B cell (primary cell): ENCODE data around the gene ISCU. TPM values are rescaled to one million over a fixed set of nuclear protein-coding genes. Genes with fewer than 3 reads are reported as not detected.

Source experiments
- ATAC-seq: fragments of 200-7000 bp; cut with Tn5 transposase; one replicate; pipeline ENCODE4 v1.10.0; 2021; ENCODE audit warnings: low read depth, mild to moderate bottlenecking, moderate number of reproducible peaks, moderate library complexity
- CTCF ChIA-PET: fragments of 350-600 bp; sonication (Branson Sonifier 250); formaldehyde crosslinking; loops from one replicate; lab custom pipeline; 2021; ENCODE audit warnings: antibody characterized with exemption, inconsistent platforms; lab: Charles Lee
- POLR2A ChIA-PET: fragments of 350-600 bp; sonication (Branson Sonifier 250); formaldehyde crosslinking; loops from one replicate; lab custom pipeline; 2021; ENCODE audit warnings: antibody characterized with exemption; lab: Charles Lee
- DNase-seq: peaks from one replicate; pipeline ENCODE4 v3.0.0; 2013
- H2AFZ ChIP-seq: 2 replicates; pipeline ENCODE4 v1.6.1; 2012; ENCODE audit warnings: mild to moderate bottlenecking, low read depth, low read length; ENCODE audit not compliant: insufficient read depth, poor library complexity, severe bottlenecking
- H3K27ac ChIP-seq, 2 donors: 1 replicate in 1 of 2; 2 replicates in 1 of 2; pipeline ENCODE4 v1.5.1; 2012 to 2013; ENCODE audit warnings: low read length in 2 of 2, mild to moderate bottlenecking in 2 of 2, moderate library complexity in 1 of 2
- H3K27me3 ChIP-seq, 4 experiments: fragments of 200-600 bp in 1 of 4; sonication (generic) in 1 of 4; replicated peaks in 1 of 4; 1 replicate in 2 of 4; 2 replicates in 2 of 4; pipeline versions ENCODE4 v1.6.1 to v1.7.0; 2013 to 2016; ENCODE audit warnings: low read length in 3 of 4, mild to moderate bottlenecking in 2 of 4, mixed read lengths in 1 of 4, moderate library complexity in 1 of 4; ENCODE audit not compliant: insufficient read depth in 4 of 4, control insufficient read depth in 3 of 4; ENCODE audit errors: control extremely low read depth in 1 of 4
- H3K36me3 ChIP-seq, 2 experiments: replicated peaks in 1 of 2; 1 replicate in 1 of 2; 2 replicates in 1 of 2; pipeline versions ENCODE4 v1.6.1 to v1.7.1; 2013; ENCODE audit warnings: low read length in 1 of 2; ENCODE audit not compliant: insufficient read depth in 2 of 2, control insufficient read depth in 1 of 2; ENCODE audit errors: control extremely low read depth in 1 of 2, extremely low read depth in 1 of 2
- H3K4me1 ChIP-seq, 2 donors: fragments of 200-600 bp in 1 of 2; sonication (generic) in 1 of 2; 1 replicate in 1 of 2; 2 replicates in 1 of 2; pipeline versions ENCODE4 v1.5.1 to v1.6.1; 2013 to 2017; ENCODE audit warnings: low read length in 2 of 2; ENCODE audit not compliant: control insufficient read depth in 2 of 2, insufficient read depth in 2 of 2
- H3K4me2 ChIP-seq: replicated peaks from 2 replicates; pipeline ENCODE3; 2012; ENCODE audit warnings: mild to moderate bottlenecking, low read depth, low read length; ENCODE audit not compliant: poor library complexity, severe bottlenecking
- H3K4me3 ChIP-seq, 5 experiments: fragments of 200-600 bp in 1 of 5; sonication (generic) in 1 of 5; 1 replicate in 3 of 5; 2 replicates in 2 of 5; pipeline versions ENCODE4 v1.5.1 to v1.7.0; 2011 to 2016; ENCODE audit warnings: low read length in 4 of 5, mild to moderate bottlenecking in 4 of 5, low read depth in 2 of 5, control low read depth in 1 of 5, moderate library complexity in 1 of 5; ENCODE audit not compliant: insufficient read depth in 1 of 5; ENCODE audit errors: control extremely low read depth in 1 of 5, extremely low read depth in 1 of 5
- H3K79me2 ChIP-seq: fragments of 200-600 bp; sonication (generic); one replicate; pipeline ENCODE4 v1.6.0; 2016; ENCODE audit warnings: low read length; ENCODE audit not compliant: control insufficient read depth, insufficient read depth
- H3K9ac ChIP-seq: fragments of 200-600 bp; sonication (generic); 2 replicates; pipeline ENCODE4 v1.6.1; 2017; ENCODE audit warnings: mild to moderate bottlenecking, low read length, moderate library complexity
- H3K9me3 ChIP-seq, 3 donors: one replicate each; pipeline versions ENCODE4 v1.6.1 to v1.7.1; 2013; ENCODE audit warnings: low read length in 2 of 3; ENCODE audit not compliant: control insufficient read depth in 2 of 3, insufficient read depth in 1 of 3; ENCODE audit errors: control extremely low read depth in 1 of 3
- H4K20me1 ChIP-seq: 2 replicates; pipeline ENCODE4 v1.6.0; 2012; ENCODE audit warnings: mild to moderate bottlenecking, low read length; ENCODE audit not compliant: insufficient read depth, control insufficient read depth, poor library complexity, severe bottlenecking
- H3K27ac Mint-ChIP-seq: one replicate; pipeline ENCODE4 v1.8.0; 2021; ENCODE audit warnings: mixed read lengths
- H3K27me3 Mint-ChIP-seq: one replicate; pipeline ENCODE4 v1.8.0; 2021; ENCODE audit warnings: mixed read lengths
- H3K4me1 Mint-ChIP-seq: one replicate; pipeline ENCODE4 v1.8.0; 2021; ENCODE audit warnings: mixed read lengths
- H3K4me3 Mint-ChIP-seq: one replicate; pipeline ENCODE4 v1.8.0; 2021; ENCODE audit warnings: mixed read lengths
- H3K9me3 Mint-ChIP-seq: one replicate; pipeline ENCODE4 v1.8.0; 2022; ENCODE audit warnings: mixed read lengths; ENCODE audit not compliant: insufficient read depth
- EZH2 ChIP-seq: IDR thresholded peaks from 2 replicates; pipeline ENCODE4 v1.6.1; 2012; ENCODE audit warnings: borderline replicate concordance, low read depth, mild to moderate bottlenecking, moderate library complexity, low read length; ENCODE audit not compliant: insufficient read depth, poor library complexity, severe bottlenecking
- WGBS: methylation state at CpG from one replicate; pipeline ENCODE4 v1.1.5; 2013; ENCODE audit warnings: missing lambda C conversion rate; ENCODE audit not compliant: insufficient coverage; 5-methylcytosine and 5-hydroxymethylcytosine counted together
- intact Hi-C: fragments of 100-400 bp; cut with micrococcal nuclease; formaldehyde crosslinking; loops from one replicate; pipeline ENCODE4 v1.10.0; 2022
- polyA plus RNA-seq: library from polyadenylated mRNA; depleted of rRNA; stranded (reverse); fragments of >200 nt; gene quantifications from 2 replicates; pipeline ENCODE4 v1.2.3, GENCODE V29; 2012
- total RNA-seq, 2 donors: library from RNA; stranded (reverse); fragments of 120-200 nt in 1 of 2; gene quantifications; 1 replicate in 1 of 2; 2 replicates in 1 of 2; pipeline versions ENCODE4 v1.2.3 to v1.2.4, GENCODE V29; 2013 to 2022
- TF ChIP-seq, protein P1 (sequence below): fragments of 200-600 bp; IDR thresholded peaks from one replicate; pipeline ENCODE4 v1.8.0; 2022; ENCODE audit warnings: antibody characterized with exemption, mild to moderate bottlenecking

The ISCU gene
- total and polyA plus RNA-seq, 2 donors (not counting 1 experiment from before 2014, with no cell fraction given) = 173 to 209 TPM

DNA sequence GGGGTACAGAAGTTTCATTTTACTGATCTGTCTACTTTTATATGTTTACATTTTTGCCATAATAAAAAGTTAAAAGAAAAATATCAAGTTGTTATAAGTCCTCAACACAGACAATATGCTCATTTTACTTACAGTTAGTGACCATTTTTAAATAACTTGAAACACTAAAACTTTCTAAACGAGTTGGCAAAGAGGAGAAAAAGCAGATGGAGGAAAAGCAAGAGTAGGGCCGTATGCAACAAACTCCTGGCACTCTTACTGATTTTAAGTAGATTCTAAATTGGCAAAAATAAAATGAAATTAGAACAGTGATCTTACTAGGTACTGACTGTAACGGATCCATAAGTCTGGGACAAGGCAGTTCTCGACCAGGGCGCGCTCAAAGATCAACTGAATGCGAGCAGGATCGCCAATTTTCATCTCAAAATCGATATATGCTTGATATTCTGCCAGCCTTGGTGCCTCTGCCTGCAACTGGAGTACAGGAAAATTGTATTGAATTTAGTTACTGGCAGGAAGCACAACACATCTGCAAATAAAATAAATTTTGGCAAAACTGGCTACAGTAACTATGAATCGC, 23.7 kb upstream of the ISCU start:
- ATAC-seq = no peak
- H3K27ac Mint-ChIP-seq = no peak overlapping the region

DNA sequence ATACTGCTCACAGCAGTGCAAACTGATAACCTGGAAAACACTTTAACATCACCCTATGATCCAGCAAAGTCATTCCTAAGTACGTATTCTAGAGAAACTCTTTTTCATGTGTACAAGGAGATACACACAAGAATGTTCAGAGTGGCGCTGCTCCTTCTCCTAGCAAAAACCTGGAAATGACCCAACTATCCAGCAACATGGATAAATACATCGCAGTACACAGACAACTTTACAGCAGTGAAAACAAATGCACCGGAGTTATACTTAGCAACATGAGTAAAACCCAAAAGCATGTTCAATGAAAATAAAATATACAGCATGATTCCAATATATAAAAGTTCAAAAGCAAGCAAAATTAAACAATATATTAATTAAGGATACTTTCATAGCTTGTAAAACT, 20.1 kb upstream of the ISCU start:
- POLR2A ChIA-PET = no interaction called here
- Mint-ChIP-seq H3K9me3 (no peaks in the 10 kb centered on the region), H3K27ac (peak overlapping the region; percentile 74), H3K27me3 (no peaks in the 10 kb centered on the region), H3K4me1 (peaks cover 19% of the 10 kb centered on the region), H3K4me3 (peak overlapping the region; percentile 29)
- DNase-seq (no peak), ATAC-seq (no peak)
- Histone ChIP-seq H3K9ac (no peak overlapping the region), H4K20me1 (peaks cover 43% of the 10 kb centered on the region), H3K27ac (peak overlapping the region in 1 of 2 donors; percentile 29), H3K4me1 (peaks cover 0 to 16% of the 10 kb centered on the region in 2 donors), H3K36me3 (peaks cover 9 to 74% of the 10 kb centered on the region in 2 experiments), H3K27me3 (no peaks in the 10 kb centered on the region), H3K79me2 (peaks cover 67% of the 10 kb centered on the region), H2AFZ (no peak overlapping the region), H3K4me3 (no peak overlapping the region), H3K4me2 (no peak overlapping the region), H3K9me3 (peaks cover 0 to 5% (median 0%) of the 10 kb centered on the region in 3 donors)
- CTCF ChIA-PET = no interaction called here
- intact Hi-C loops = no loop called here
- WGBS = 94% methylated on average over 2 of the region's 4 CpGs
- TF ChIP-seq EZH2 = no peak
- TF ChIP-seq, protein P1, sequence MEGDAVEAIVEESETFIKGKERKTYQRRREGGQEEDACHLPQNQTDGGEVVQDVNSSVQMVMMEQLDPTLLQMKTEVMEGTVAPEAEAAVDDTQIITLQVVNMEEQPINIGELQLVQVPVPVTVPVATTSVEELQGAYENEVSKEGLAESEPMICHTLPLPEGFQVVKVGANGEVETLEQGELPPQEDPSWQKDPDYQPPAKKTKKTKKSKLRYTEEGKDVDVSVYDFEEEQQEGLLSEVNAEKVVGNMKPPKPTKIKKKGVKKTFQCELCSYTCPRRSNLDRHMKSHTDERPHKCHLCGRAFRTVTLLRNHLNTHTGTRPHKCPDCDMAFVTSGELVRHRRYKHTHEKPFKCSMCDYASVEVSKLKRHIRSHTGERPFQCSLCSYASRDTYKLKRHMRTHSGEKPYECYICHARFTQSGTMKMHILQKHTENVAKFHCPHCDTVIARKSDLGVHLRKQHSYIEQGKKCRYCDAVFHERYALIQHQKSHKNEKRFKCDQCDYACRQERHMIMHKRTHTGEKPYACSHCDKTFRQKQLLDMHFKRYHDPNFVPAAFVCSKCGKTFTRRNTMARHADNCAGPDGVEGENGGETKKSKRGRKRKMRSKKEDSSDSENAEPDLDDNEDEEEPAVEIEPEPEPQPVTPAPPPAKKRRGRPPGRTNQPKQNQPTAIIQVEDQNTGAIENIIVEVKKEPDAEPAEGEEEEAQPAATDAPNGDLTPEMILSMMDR = no peak

More for the DNA sequence above, 23.7 kb upstream of the ISCU start:
- Histone ChIP-seq H3K27ac (no peak overlapping the region), H2AFZ (no peak overlapping the region), H3K36me3 (peaks cover 8 to 78% of the 10 kb centered on the region in 2 experiments), H3K9me3 (peaks cover 0 to 5% (median 0%) of the 10 kb centered on the region in 3 donors), H3K79me2 (peaks cover 41% of the 10 kb centered on the region), H3K9ac (no peak overlapping the region), H3K4me3 (no peak overlapping the region), H4K20me1 (peaks cover 28% of the 10 kb centered on the region), H3K4me1 (peaks cover 0 to 16% of the 10 kb centered on the region in 2 donors), H3K27me3 (no peaks in the 10 kb centered on the region), H3K4me2 (no peak overlapping the region)
- 97% methylated on average over 9 of the region's 10 CpGs for WGBS
- no peak overlapping the region for H3K4me3 Mint-ChIP-seq
- no peaks in the 10 kb centered on the region for H3K27me3 Mint-ChIP-seq
- intact Hi-C loops = no loop called here
- TF ChIP-seq, protein P1 = no peak
- TF ChIP-seq EZH2 = no peak
- DNase-seq = no peak
- no peaks in the 10 kb centered on the region for H3K9me3 Mint-ChIP-seq
- CTCF ChIA-PET = no interaction called here
- H3K4me1 Mint-ChIP-seq = peaks cover 17% of the 10 kb centered on the region
- POLR2A ChIA-PET = no interaction called here
